Measurements from ENCODE around the gene BANF2. TPM values are rescaled to one million over a fixed set of nuclear protein-coding genes. Genes with fewer than 3 reads are reported as not detected.

BANF2 gene
- total and polyA plus RNA-seq, 2 of the 8 experiments (the other 6 are each of a cell fraction or from before 2014, with no cell fraction given): not detected

- ChIA-PET POLR2A (ENCODE audit: partially characterized antibody) (interaction anchor here (0.8 kb wide), 1 partner anchor 25 kb away, joined by 4 read pairs; no protein-coding TSS in a partner anchor), CTCF (ENCODE audit: partially characterized antibody) (no interaction called here)
- Histone ChIP-seq H3K4ac (replicated peaks; ENCODE audit: insufficient read length, low read depth, low read length) (no peak overlapping the region), H2BK5ac (ENCODE audit: low read depth, low read length) (no peak overlapping the region), H3K79me2 (ENCODE audit: control insufficient read depth in 1 of 2, insufficient read depth in 2 of 2, low read length in 2 of 2) (no peaks in the 10 kb centered on the region), H3K56ac (replicated peaks; ENCODE audit: insufficient read length, low read depth, low read length) (no peak overlapping the region), H2BK15ac (ENCODE audit: low read length) (no peak overlapping the region), H4K91ac (replicated peaks; ENCODE audit: insufficient read length, low read length) (no peak overlapping the region), H3K18ac (ENCODE audit: extremely low read depth, low read length) (no peak overlapping the region), H3K9ac (replicated peaks in 1 of 4; ENCODE audit: extremely low read depth in 1 of 4, low read depth in 3 of 4, low read length in 3 of 4) (no peak overlapping the region), H2BK20ac (ENCODE audit: low read length) (no peak overlapping the region), H4K8ac (ENCODE audit: extremely low read depth, insufficient read depth, low read length) (no peak overlapping the region; the same call in 1 of the 2 replicates), H4K20me1 (replicated peaks in 1 of 2; ENCODE audit: control insufficient read depth in 1 of 2, insufficient read depth in 2 of 2, low read length in 2 of 2) (no peaks in the 10 kb centered on the region), H3K36me3 (ENCODE audit: control insufficient read depth in 2 of 4, insufficient read depth in 4 of 4, low read length in 3 of 4) (no peaks in the 10 kb centered on the region), H2AFZ (ENCODE audit: low read length) (no peak overlapping the region), H4K5ac (ENCODE audit: insufficient read length, low read depth, low read length) (no peak overlapping the region), H2BK120ac (replicated peaks; ENCODE audit: low read depth, low read length) (no peak overlapping the region), H3K4me1 (replicated peaks in 1 of 4; ENCODE audit: control insufficient read depth in 3 of 4, insufficient read depth in 4 of 4, low read length in 3 of 4) (peaks cover 0 to 5% (median 3%) of the 10 kb centered on the region in 4 experiments; a peak in 3 of 7 replicates), H3K4me3 (ENCODE audit: extremely low read depth in 1 of 4, insufficient read depth in 2 of 4, low read depth in 3 of 4, low read length in 4 of 4) (no peak overlapping the region), H2BK12ac (ENCODE audit: low read depth, low read length) (no peak overlapping the region), H3K27me3 (replicated peaks in 1 of 4; ENCODE audit: control insufficient read depth in 3 of 4, extremely low read depth in 1 of 4, insufficient read depth in 3 of 4, low read length in 3 of 4) (no peaks in the 10 kb centered on the region), H3K23ac (ENCODE audit: insufficient read length) (no peak overlapping the region), H3K4me2 (ENCODE audit: insufficient read depth in 1 of 2, low read depth in 2 of 2, low read length in 2 of 2) (no peak overlapping the region), H3K27ac (ENCODE audit: low read depth, low read length) (no peak overlapping the region), H3K79me1 (ENCODE audit: low read depth, low read length) (no peaks in the 10 kb centered on the region), H3K14ac (ENCODE audit: insufficient read length) (no peak overlapping the region), H3K9me3 (ENCODE audit: insufficient read depth in 2 of 2, low read depth in 1 of 2, low read length in 1 of 2) (peaks cover 3 to 4% of the 10 kb centered on the region in 2 experiments; a peak in 3 of 4 replicates), H3K23me2 (ENCODE audit: low read depth, low read length) (no peaks in the 10 kb centered on the region), H2AK5ac (ENCODE audit: low read depth, low read length) (no peak overlapping the region)
- DNase-seq (ENCODE audit: low read depth in 1 of 2, low spot score in 2 of 2) (no peak), FAIRE-seq (no peak)
- 92% methylated on average over 5 of the region's 5 CpGs; no CpG with 5 or more reads in 1 of the 2 experiments for WGBS, 2 experiments (ENCODE audit: extremely low coverage in 1 of 2, insufficient coverage in 1 of 2, insufficient read length in 1 of 2, insufficient replicate concordance in 2 of 2, low coverage in 1 of 2, low lambda C conversion rate in 2 of 2, missing lambda C conversion rate in 1 of 2)
- no peak for TF ChIP-seq HDAC6 (IDR thresholded peaks at IDR 0.05; ENCODE audit: low read depth, low read length)
- no peak for TF ChIP-seq ASH2L (IDR thresholded peaks at IDR 0.05; ENCODE audit: low read length)
These were observed 31.5 kb downstream of the BANF2 start for GRCh38 chr20:17731233-17731632.
